ENCODE measurements around the gene SFTPD.

The SFTPD gene

GRCh38 chr10:79979976-79980687 is 31.2 kb upstream of the SFTPD start:
- Histone ChIP-seq H3K36me3 (replicated peaks; ENCODE audit: insufficient read depth, low read length) (no peaks in the 10 kb centered on the region), H3K9me2 (replicated peaks; ENCODE audit: insufficient read depth, low read length) (no peaks in the 10 kb centered on the region), H3K9ac (ENCODE audit: low read length) (no peak overlapping the region), H3K27ac (ENCODE audit: low read length) (no peak overlapping the region), H4K20me1 (ENCODE audit: insufficient read depth, low read length) (no peaks in the 10 kb centered on the region), H3K27me3 (replicated peaks; ENCODE audit: insufficient read depth, low read length) (0 out of 2 replicates have a peak, but pooled peaks cover 5% of the 10 kb centered on the region), H3K9me3 (replicated peaks; ENCODE audit: insufficient read depth, low read length) (no peaks in the 10 kb centered on the region), H3K4me2 (ENCODE audit: low read depth, low read length) (no peak overlapping the region), H3K4me3 (ENCODE audit: low read length) (no peak overlapping the region), H3F3A (ENCODE audit: insufficient read depth, low read length) (no peaks in the 10 kb centered on the region), H3K79me2 (ENCODE audit: low read length) (no peaks in the 10 kb centered on the region), H2AFZ (ENCODE audit: low read length) (no peak overlapping the region), H3K4me1 (ENCODE audit: low read length) (no peaks in the 10 kb centered on the region)
- no peak for TF ChIP-seq EZH2 (optimal IDR thresholded peaks at IDR 0.05; ENCODE audit: low read depth, low read length)
- no peak for TF ChIP-seq EZH2phosphoT487 (IDR thresholded peaks at IDR 0.05; ENCODE audit: low read length)
- TF ChIP-seq CTCF (IDR thresholded peaks at IDR 0.05; ENCODE audit: low read length), result no peak
- no peak for DNase-seq

GRCh38 chr10:79979310-79979975 is 30.5 kb upstream of the SFTPD start:
- no peaks in the 10 kb centered on the region for H3K9me2 ChIP-seq (replicated peaks; ENCODE audit: insufficient read depth, low read length)
- H3K36me3 ChIP-seq (replicated peaks; ENCODE audit: insufficient read depth, low read length), result no peaks in the 10 kb centered on the region
- no peak overlapping the region for H2AFZ ChIP-seq (ENCODE audit: low read length)
- no peaks in the 10 kb centered on the region for H3K4me1 ChIP-seq (ENCODE audit: low read length)
- H3K9ac ChIP-seq (ENCODE audit: low read length), result no peak overlapping the region
- H3K4me2 ChIP-seq (ENCODE audit: low read depth, low read length), result no peak overlapping the region
- H3K4me3 ChIP-seq (ENCODE audit: low read length), result no peak overlapping the region
- no peaks in the 10 kb centered on the region for H3K9me3 ChIP-seq (replicated peaks; ENCODE audit: insufficient read depth, low read length)
- DNase-seq, result no peak
- H3K27me3 ChIP-seq (replicated peaks; ENCODE audit: insufficient read depth, low read length), result 0 out of 2 replicates have a peak, but pooled peaks cover 5% of the 10 kb centered on the region
- no peak overlapping the region for H3K27ac ChIP-seq (ENCODE audit: low read length)
- no peaks in the 10 kb centered on the region for H4K20me1 ChIP-seq (ENCODE audit: insufficient read depth, low read length)
- no peaks in the 10 kb centered on the region for H3F3A ChIP-seq (ENCODE audit: insufficient read depth, low read length)
- H3K79me2 ChIP-seq (ENCODE audit: low read length), result no peaks in the 10 kb centered on the region
- TF ChIP-seq EZH2 (optimal IDR thresholded peaks at IDR 0.05; ENCODE audit: low read depth, low read length), result no peak
- TF ChIP-seq EZH2phosphoT487 (IDR thresholded peaks at IDR 0.05; ENCODE audit: low read length), result no peak
- TF ChIP-seq CTCF (IDR thresholded peaks at IDR 0.05; ENCODE audit: low read length), result no peak

- no peaks in the 10 kb centered on the region for H4K20me1 ChIP-seq (ENCODE audit: insufficient read depth, low read length)
- H3F3A ChIP-seq (ENCODE audit: insufficient read depth, low read length), result no peaks in the 10 kb centered on the region
- H3K9me2 ChIP-seq (replicated peaks; ENCODE audit: insufficient read depth, low read length), result no peaks in the 10 kb centered on the region
- H3K9me3 ChIP-seq (replicated peaks; ENCODE audit: insufficient read depth, low read length), result no peaks in the 10 kb centered on the region
- no peak overlapping the region for H3K27ac ChIP-seq (ENCODE audit: low read length)
- H3K36me3 ChIP-seq (replicated peaks; ENCODE audit: insufficient read depth, low read length), result no peaks in the 10 kb centered on the region
- DNase-seq, result no peak
- H3K9ac ChIP-seq (ENCODE audit: low read length), result no peak overlapping the region
- TF ChIP-seq EZH2phosphoT487 (IDR thresholded peaks at IDR 0.05; ENCODE audit: low read length) (no peak), EZH2 (optimal IDR thresholded peaks at IDR 0.05; ENCODE audit: low read depth, low read length) (no peak), CTCF (IDR thresholded peaks at IDR 0.05; ENCODE audit: low read length) (no peak)
- H3K4me1 ChIP-seq (ENCODE audit: low read length), result no peaks in the 10 kb centered on the region
- no peaks in the 10 kb centered on the region for H3K27me3 ChIP-seq (replicated peaks; ENCODE audit: insufficient read depth, low read length)
- no peak overlapping the region for H3K4me3 ChIP-seq (ENCODE audit: low read length)
- H3K4me2 ChIP-seq (ENCODE audit: low read depth, low read length), result no peak overlapping the region
- no peaks in the 10 kb centered on the region for H3K79me2 ChIP-seq (ENCODE audit: low read length)
- no peak overlapping the region for H2AFZ ChIP-seq (ENCODE audit: low read length)
Observed at GRCh38 chr10:79976999-79977398, 28.1 kb upstream of the SFTPD start.
